ENCODE results near the gene NDUFB5.
A peak's percentile ranks its signal among the peaks of the same experiment; 100 is the strongest.

NDUFB5 gene

GRCh38 chr3:179604321-179605078 is at the start of gene NDUFB5, which contains the start of gene MRPL47:
NDUFB5 (plus strand) TSS chr3:179604794; CDS start chr3:179604816, 22 bp downstream.
MRPL47 (minus strand) TSS chr3:179604638; CDS start chr3:179604624, 14 bp downstream.
- H3K27ac ChIP-seq (ENCODE audit: low read length) = peak within 1 kb of the TSS; percentile 93
- peaks cover 27% of the 10 kb centered on the region for H3K36me3 ChIP-seq (ENCODE audit: control insufficient read depth, low read depth, low read length)
- no peaks in the 10 kb centered on the region for H3K27me3 ChIP-seq (ENCODE audit: control insufficient read depth, insufficient read depth, low read length)
- H3K9ac ChIP-seq (ENCODE audit: low read length) = peak within 1 kb of the TSS; percentile 90
- no peaks in the 10 kb centered on the region for H3K9me3 ChIP-seq (ENCODE audit: control insufficient read depth, low read depth, low read length)
- H3K4me1 ChIP-seq (ENCODE audit: control insufficient read depth, low read depth, low read length) = peaks cover 5% of the 10 kb centered on the region
- peak within 1 kb of the TSS; percentile 90 for H3K4me3 ChIP-seq (ENCODE audit: low read length)

- H3K36me3 ChIP-seq (ENCODE audit: control insufficient read depth, low read depth, low read length) = no peaks in the 10 kb centered on the region
- no peaks in the 10 kb centered on the region for H3K27me3 ChIP-seq (ENCODE audit: control insufficient read depth, insufficient read depth, low read length)
- H3K9ac ChIP-seq (ENCODE audit: low read length) = no peak overlapping the region
- no peaks in the 10 kb centered on the region for H3K9me3 ChIP-seq (ENCODE audit: control insufficient read depth, low read depth, low read length)
- no peak overlapping the region for H3K27ac ChIP-seq (ENCODE audit: low read length)
- H3K4me1 ChIP-seq (ENCODE audit: control insufficient read depth, low read depth, low read length) = peaks cover under 1% of the 10 kb centered on the region
- no peak overlapping the region for H3K4me3 ChIP-seq (ENCODE audit: low read length)
Measured at GRCh38 chr3:179558742-179559364, 45.7 kb upstream of the NDUFB5 start.

DNA sequence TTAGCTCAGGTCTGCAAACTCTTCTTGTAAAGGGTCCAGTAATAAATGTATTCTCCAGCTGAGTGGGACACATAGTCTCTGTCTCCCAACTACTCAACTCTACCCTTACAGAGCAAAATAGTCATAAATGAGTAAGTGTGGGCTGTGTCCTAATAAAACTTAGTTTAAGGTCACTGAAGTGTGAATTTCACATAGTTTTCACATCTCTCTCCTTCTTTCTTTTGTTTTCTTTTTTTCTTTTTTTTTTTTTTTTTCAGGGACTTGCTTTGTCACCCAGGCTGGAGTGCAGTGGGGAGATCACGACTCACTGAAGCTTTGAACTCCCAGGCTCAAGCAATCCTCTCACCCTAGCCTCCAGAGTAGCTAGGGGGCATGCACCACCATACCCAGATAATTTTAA is 43.8 kb upstream of the NDUFB5 start:
- Histone ChIP-seq H3K36me3 (ENCODE audit: control insufficient read depth, low read depth, low read length) (no peaks in the 10 kb centered on the region), H3K27ac (ENCODE audit: low read length) (no peak overlapping the region), H3K4me3 (ENCODE audit: low read length) (no peak overlapping the region), H3K9ac (ENCODE audit: low read length) (no peak overlapping the region), H3K27me3 (ENCODE audit: control insufficient read depth, insufficient read depth, low read length) (no peaks in the 10 kb centered on the region), H3K4me1 (ENCODE audit: control insufficient read depth, low read depth, low read length) (peaks cover 5% of the 10 kb centered on the region), H3K9me3 (ENCODE audit: control insufficient read depth, low read depth, low read length) (no peaks in the 10 kb centered on the region)

GRCh38 chr3:179562591-179563270 is 41.9 kb upstream of the NDUFB5 start, which contains the start of gene ACTL6A:
ACTL6A (plus strand) TSS chr3:179562926; CDS start chr3:179563093, 167 bp downstream.
- H3K27me3 ChIP-seq (ENCODE audit: control insufficient read depth, insufficient read depth, low read length) = no peaks in the 10 kb centered on the region
- H3K27ac ChIP-seq (ENCODE audit: low read length) = no peak within 1 kb of the TSS
- no peaks in the 10 kb centered on the region for H3K36me3 ChIP-seq (ENCODE audit: control insufficient read depth, low read depth, low read length)
- H3K4me3 ChIP-seq (ENCODE audit: low read length) = peak within 1 kb of the TSS; percentile 94
- H3K9ac ChIP-seq (ENCODE audit: low read length) = peak within 1 kb of the TSS; percentile 92
- no peaks in the 10 kb centered on the region for H3K9me3 ChIP-seq (ENCODE audit: control insufficient read depth, low read depth, low read length)
- H3K4me1 ChIP-seq (ENCODE audit: control insufficient read depth, low read depth, low read length) = peaks cover 5% of the 10 kb centered on the region

DNA sequence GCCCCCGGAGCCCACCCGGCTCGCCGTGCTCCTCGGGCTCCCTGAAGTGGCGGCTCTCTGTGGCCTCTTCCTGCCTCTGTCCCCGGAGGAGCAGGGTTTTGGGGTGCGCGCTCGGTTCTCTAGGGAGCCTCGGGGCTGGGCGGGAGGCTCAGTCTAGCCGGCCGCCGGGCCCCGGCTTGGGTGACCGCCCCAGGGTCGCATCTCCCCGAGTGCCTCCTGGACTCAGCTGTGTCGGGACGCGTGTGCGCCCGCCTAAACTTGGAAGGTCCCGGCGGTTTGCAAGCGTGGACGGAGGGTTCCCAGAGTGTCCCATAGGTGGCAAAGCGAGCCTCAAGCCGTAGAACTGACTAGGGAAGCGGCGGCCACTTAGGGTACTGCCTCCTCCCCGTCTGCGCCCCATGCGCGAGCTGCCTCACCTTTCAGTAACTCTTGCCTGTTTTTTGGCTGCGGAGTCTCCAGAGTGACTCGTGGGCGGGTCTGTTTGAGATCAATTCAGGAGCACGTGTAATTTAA is 41.3 kb upstream of the NDUFB5 start:
- no peaks in the 10 kb centered on the region for H3K9me3 ChIP-seq (ENCODE audit: control insufficient read depth, low read depth, low read length)
- H3K27me3 ChIP-seq (ENCODE audit: control insufficient read depth, insufficient read depth, low read length) = no peaks in the 10 kb centered on the region
- peak overlapping the region; percentile 92 for H3K9ac ChIP-seq (ENCODE audit: low read length)
- peaks cover 5% of the 10 kb centered on the region for H3K4me1 ChIP-seq (ENCODE audit: control insufficient read depth, low read depth, low read length)
- H3K27ac ChIP-seq (ENCODE audit: low read length) = no peak overlapping the region
- H3K36me3 ChIP-seq (ENCODE audit: control insufficient read depth, low read depth, low read length) = no peaks in the 10 kb centered on the region
- peak overlapping the region; percentile 94 for H3K4me3 ChIP-seq (ENCODE audit: low read length)

DNA sequence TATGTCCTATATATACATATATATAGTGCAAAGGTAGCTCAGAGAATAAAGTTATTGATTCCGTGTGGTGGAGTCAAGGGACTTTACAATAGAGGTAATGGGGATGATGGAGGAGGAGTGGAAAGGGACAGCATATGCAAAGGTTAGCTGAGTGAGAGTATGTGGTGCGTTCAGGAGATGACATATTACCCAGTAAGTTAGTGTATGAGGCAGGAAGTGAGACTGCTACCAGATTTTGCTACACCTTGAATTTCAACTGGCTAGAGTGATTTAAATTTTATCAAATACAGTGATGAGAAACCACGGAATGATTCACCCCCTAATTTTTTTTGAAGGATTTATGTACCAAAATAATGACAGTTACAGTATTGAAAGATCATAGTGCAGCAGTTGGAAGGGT is 39.1 kb upstream of the NDUFB5 start:
- no peak overlapping the region for H3K9ac ChIP-seq (ENCODE audit: low read length)
- H3K27ac ChIP-seq (ENCODE audit: low read length) = no peak overlapping the region

DNA sequence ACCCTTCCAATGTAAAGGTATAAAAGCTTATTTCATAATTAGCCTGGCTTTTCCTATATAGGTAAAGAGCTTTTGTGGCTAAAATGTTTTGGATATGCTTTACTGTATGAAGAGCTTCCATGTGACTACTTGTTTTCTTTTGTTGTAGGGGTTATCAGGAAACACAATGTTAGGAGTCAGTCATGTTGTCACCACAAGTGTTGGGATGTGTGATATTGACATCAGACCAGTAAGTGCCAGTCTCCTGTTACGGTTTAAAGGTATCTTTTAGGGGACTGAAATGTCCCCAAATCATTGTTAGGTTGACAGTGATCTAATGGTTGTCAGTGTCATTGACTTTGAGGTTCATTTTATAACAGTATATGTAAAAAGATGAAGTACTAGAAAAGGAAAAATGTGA is 23.6 kb upstream of the NDUFB5 start:
- Histone ChIP-seq H3K4me1 (ENCODE audit: control insufficient read depth, low read depth, low read length) (no peaks in the 10 kb centered on the region), H3K9me3 (ENCODE audit: control insufficient read depth, low read depth, low read length) (no peaks in the 10 kb centered on the region), H3K27me3 (ENCODE audit: control insufficient read depth, insufficient read depth, low read length) (no peaks in the 10 kb centered on the region), H3K9ac (ENCODE audit: low read length) (no peak overlapping the region), H3K4me3 (ENCODE audit: low read length) (no peak overlapping the region), H3K36me3 (ENCODE audit: control insufficient read depth, low read depth, low read length) (peaks cover 74% of the 10 kb centered on the region), H3K27ac (ENCODE audit: low read length) (no peak overlapping the region)

More for the DNA sequence above, 39.1 kb upstream of the NDUFB5 start:
- H3K9me3 ChIP-seq (ENCODE audit: control insufficient read depth, low read depth, low read length) = no peaks in the 10 kb centered on the region
- no peaks in the 10 kb centered on the region for H3K27me3 ChIP-seq (ENCODE audit: control insufficient read depth, insufficient read depth, low read length)
- peaks cover 7% of the 10 kb centered on the region for H3K36me3 ChIP-seq (ENCODE audit: control insufficient read depth, low read depth, low read length)
- H3K4me1 ChIP-seq (ENCODE audit: control insufficient read depth, low read depth, low read length) = peaks cover 5% of the 10 kb centered on the region
- no peak overlapping the region for H3K4me3 ChIP-seq (ENCODE audit: low read length)

GRCh38 chr3:179589143-179589542 is 15.5 kb upstream of the NDUFB5 start:
- H3K27me3 ChIP-seq (ENCODE audit: control insufficient read depth, insufficient read depth, low read length) = no peaks in the 10 kb centered on the region
- H3K36me3 ChIP-seq (ENCODE audit: control insufficient read depth, low read depth, low read length) = peaks cover 86% of the 10 kb centered on the region
- H3K27ac ChIP-seq (ENCODE audit: low read length) = no peak overlapping the region
- no peak overlapping the region for H3K4me3 ChIP-seq (ENCODE audit: low read length)
- no peak overlapping the region for H3K9ac ChIP-seq (ENCODE audit: low read length)
- no peaks in the 10 kb centered on the region for H3K9me3 ChIP-seq (ENCODE audit: control insufficient read depth, low read depth, low read length)
- H3K4me1 ChIP-seq (ENCODE audit: control insufficient read depth, low read depth, low read length) = no peaks in the 10 kb centered on the region

GRCh38 chr3:179590669-179591068 is 13.9 kb upstream of the NDUFB5 start:
- Histone ChIP-seq H3K27ac (ENCODE audit: low read length) (no peak overlapping the region), H3K36me3 (ENCODE audit: control insufficient read depth, low read depth, low read length) (peaks cover 86% of the 10 kb centered on the region), H3K27me3 (ENCODE audit: control insufficient read depth, insufficient read depth, low read length) (no peaks in the 10 kb centered on the region), H3K9ac (ENCODE audit: low read length) (no peak overlapping the region), H3K4me1 (ENCODE audit: control insufficient read depth, low read depth, low read length) (no peaks in the 10 kb centered on the region), H3K9me3 (ENCODE audit: control insufficient read depth, low read depth, low read length) (no peaks in the 10 kb centered on the region), H3K4me3 (ENCODE audit: low read length) (no peak overlapping the region)

- H3K27me3 ChIP-seq (ENCODE audit: control insufficient read depth, insufficient read depth, low read length) = no peaks in the 10 kb centered on the region
- H3K4me3 ChIP-seq (ENCODE audit: low read length) = no peak overlapping the region
- no peak overlapping the region for H3K27ac ChIP-seq (ENCODE audit: low read length)
- peaks cover 85% of the 10 kb centered on the region for H3K36me3 ChIP-seq (ENCODE audit: control insufficient read depth, low read depth, low read length)
- no peaks in the 10 kb centered on the region for H3K4me1 ChIP-seq (ENCODE audit: control insufficient read depth, low read depth, low read length)
- no peaks in the 10 kb centered on the region for H3K9me3 ChIP-seq (ENCODE audit: control insufficient read depth, low read depth, low read length)
- no peak overlapping the region for H3K9ac ChIP-seq (ENCODE audit: low read length)
Measured at GRCh38 chr3:179591313-179591712, 13.3 kb upstream of the NDUFB5 start.

DNA sequence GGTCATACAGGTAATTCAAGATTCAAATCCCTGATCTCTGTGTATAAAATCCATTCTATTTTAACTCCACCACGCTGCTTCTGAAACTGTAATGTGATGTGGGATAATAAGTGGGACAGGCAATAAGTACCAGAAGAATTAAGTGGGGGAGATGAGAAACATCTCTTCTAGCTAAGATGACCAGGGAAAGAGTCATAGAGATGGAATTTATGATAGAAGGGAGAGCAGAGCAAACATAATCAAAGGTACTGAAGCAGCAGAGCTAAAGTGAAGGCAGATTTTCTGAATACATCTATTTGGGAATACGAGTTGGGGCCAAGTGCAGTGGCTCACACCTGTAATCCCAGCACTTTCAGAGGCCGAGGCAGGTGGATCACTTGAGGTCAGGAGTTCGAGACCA is 5.1 kb upstream of the NDUFB5 start:
- Histone ChIP-seq H3K27me3 (ENCODE audit: control insufficient read depth, insufficient read depth, low read length) (no peaks in the 10 kb centered on the region), H3K9ac (ENCODE audit: low read length) (no peak overlapping the region), H3K36me3 (ENCODE audit: control insufficient read depth, low read depth, low read length) (peaks cover 62% of the 10 kb centered on the region), H3K4me1 (ENCODE audit: control insufficient read depth, low read depth, low read length) (peaks cover 5% of the 10 kb centered on the region), H3K9me3 (ENCODE audit: control insufficient read depth, low read depth, low read length) (no peaks in the 10 kb centered on the region), H3K27ac (ENCODE audit: low read length) (no peak overlapping the region), H3K4me3 (ENCODE audit: low read length) (no peak overlapping the region)
